ENCODE measurements around the gene SYPL1. TPM values are rescaled to one million over a fixed set of nuclear protein-coding genes. Genes with fewer than 3 reads are reported as not detected.
A peak's percentile ranks its signal among the peaks of the same experiment; 100 is the strongest.

Gene SYPL1
- total RNA-seq, 1 experiment from 2014 or later, result 98.3 TPM

GRCh38 chr7:106110885-106111654, 1.0 kb downstream of the SYPL1 start:
- ChIA-PET CTCF (no interaction called here), POLR2A (interaction anchor here (0.6 kb wide), 1 partner anchor 566 kb away, joined by 3 read pairs; no protein-coding TSS in a partner anchor)
- intact Hi-C loops (cut with micrococcal nuclease; ENCODE audit: unreplicated experiment) (no loop called here), in situ Hi-C loops (cut with HindIII; ENCODE audit: low pct_unique_long_range_greater_than_20kb, low sequenced_read_pairs) (no loop called here)
- Histone ChIP-seq H3K9me3 (ENCODE audit: control insufficient read depth, insufficient read depth, low read depth, low read length) (no peaks in the 10 kb centered on the region), H3K4me1 (ENCODE audit: control insufficient read depth, insufficient read depth, low read length) (peaks cover 21% of the 10 kb centered on the region), H3K4me3 (ENCODE audit: low read depth in 2 of 2, low read length in 2 of 2) (peak overlapping the region; percentile 84 to 86), H3K36me3 (ENCODE audit: control insufficient read depth, insufficient read depth, low read length) (no peaks in the 10 kb centered on the region), H3K27me3 (ENCODE audit: control insufficient read depth, insufficient read depth, low read length) (no peaks in the 10 kb centered on the region), H3K27ac (ENCODE audit: low read length) (peak overlapping the region; percentile 96)
- no peak for DNase-seq (ENCODE audit: low read depth, low spot score)
- TF ChIP-seq, protein P1, sequence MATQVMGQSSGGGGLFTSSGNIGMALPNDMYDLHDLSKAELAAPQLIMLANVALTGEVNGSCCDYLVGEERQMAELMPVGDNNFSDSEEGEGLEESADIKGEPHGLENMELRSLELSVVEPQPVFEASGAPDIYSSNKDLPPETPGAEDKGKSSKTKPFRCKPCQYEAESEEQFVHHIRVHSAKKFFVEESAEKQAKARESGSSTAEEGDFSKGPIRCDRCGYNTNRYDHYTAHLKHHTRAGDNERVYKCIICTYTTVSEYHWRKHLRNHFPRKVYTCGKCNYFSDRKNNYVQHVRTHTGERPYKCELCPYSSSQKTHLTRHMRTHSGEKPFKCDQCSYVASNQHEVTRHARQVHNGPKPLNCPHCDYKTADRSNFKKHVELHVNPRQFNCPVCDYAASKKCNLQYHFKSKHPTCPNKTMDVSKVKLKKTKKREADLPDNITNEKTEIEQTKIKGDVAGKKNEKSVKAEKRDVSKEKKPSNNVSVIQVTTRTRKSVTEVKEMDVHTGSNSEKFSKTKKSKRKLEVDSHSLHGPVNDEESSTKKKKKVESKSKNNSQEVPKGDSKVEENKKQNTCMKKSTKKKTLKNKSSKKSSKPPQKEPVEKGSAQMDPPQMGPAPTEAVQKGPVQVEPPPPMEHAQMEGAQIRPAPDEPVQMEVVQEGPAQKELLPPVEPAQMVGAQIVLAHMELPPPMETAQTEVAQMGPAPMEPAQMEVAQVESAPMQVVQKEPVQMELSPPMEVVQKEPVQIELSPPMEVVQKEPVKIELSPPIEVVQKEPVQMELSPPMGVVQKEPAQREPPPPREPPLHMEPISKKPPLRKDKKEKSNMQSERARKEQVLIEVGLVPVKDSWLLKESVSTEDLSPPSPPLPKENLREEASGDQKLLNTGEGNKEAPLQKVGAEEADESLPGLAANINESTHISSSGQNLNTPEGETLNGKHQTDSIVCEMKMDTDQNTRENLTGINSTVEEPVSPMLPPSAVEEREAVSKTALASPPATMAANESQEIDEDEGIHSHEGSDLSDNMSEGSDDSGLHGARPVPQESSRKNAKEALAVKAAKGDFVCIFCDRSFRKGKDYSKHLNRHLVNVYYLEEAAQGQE (IDR thresholded peaks at IDR 0.05; ENCODE audit: insufficient read depth in 1 of 2, low read depth in 2 of 2, low read length in 1 of 2), result no peak
- no peak for TF ChIP-seq SIN3A (IDR thresholded peaks at IDR 0.05; ENCODE audit: borderline replicate concordance, insufficient read depth, low read depth, low read length)
- no peak for TF ChIP-seq TCF7L2 (IDR thresholded peaks at IDR 0.05; ENCODE audit: low read depth, low read length)
- TF ChIP-seq POLR2AphosphoS5 (IDR thresholded peaks at IDR 0.05; ENCODE audit: low read depth, low read length), result no peak
- TF ChIP-seq, protein P2, sequence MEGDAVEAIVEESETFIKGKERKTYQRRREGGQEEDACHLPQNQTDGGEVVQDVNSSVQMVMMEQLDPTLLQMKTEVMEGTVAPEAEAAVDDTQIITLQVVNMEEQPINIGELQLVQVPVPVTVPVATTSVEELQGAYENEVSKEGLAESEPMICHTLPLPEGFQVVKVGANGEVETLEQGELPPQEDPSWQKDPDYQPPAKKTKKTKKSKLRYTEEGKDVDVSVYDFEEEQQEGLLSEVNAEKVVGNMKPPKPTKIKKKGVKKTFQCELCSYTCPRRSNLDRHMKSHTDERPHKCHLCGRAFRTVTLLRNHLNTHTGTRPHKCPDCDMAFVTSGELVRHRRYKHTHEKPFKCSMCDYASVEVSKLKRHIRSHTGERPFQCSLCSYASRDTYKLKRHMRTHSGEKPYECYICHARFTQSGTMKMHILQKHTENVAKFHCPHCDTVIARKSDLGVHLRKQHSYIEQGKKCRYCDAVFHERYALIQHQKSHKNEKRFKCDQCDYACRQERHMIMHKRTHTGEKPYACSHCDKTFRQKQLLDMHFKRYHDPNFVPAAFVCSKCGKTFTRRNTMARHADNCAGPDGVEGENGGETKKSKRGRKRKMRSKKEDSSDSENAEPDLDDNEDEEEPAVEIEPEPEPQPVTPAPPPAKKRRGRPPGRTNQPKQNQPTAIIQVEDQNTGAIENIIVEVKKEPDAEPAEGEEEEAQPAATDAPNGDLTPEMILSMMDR (IDR thresholded peaks at IDR 0.05), result no peak
- BruUV-seq (replicated peaks), result TSS peak; percentile 82
- no peak for ATAC-seq

DNA sequence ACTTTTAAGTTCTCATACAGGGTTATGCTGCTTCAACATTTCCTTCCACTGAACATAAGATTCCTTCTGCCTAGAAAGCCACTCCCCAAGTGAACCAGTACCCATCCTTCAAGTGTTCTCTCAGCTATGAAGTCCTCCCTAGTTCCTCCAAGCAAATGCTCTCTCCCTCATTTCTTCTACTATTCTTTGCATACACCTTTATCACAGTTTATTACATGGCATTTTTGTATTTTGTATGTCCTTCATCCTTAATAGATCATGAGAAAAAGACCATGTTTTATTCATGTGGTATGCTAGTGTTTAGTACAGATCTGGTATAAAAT, 1.9 kb downstream of the SYPL1 start:
- Histone ChIP-seq H3K9me3 (ENCODE audit: control insufficient read depth, insufficient read depth, low read depth, low read length) (no peaks in the 10 kb centered on the region), H3K27me3 (ENCODE audit: control insufficient read depth, insufficient read depth, low read length) (no peaks in the 10 kb centered on the region), H3K4me3 (ENCODE audit: low read depth in 2 of 2, low read length in 2 of 2) (peak overlapping the region; percentile 40 to 84), H3K36me3 (ENCODE audit: control insufficient read depth, insufficient read depth, low read length) (no peaks in the 10 kb centered on the region), H3K4me1 (ENCODE audit: control insufficient read depth, insufficient read depth, low read length) (peaks cover 21% of the 10 kb centered on the region), H3K27ac (ENCODE audit: low read length) (peak overlapping the region; percentile 96; the same call in 1 of the 2 replicates)
- in situ Hi-C loops (cut with HindIII; ENCODE audit: low pct_unique_long_range_greater_than_20kb, low sequenced_read_pairs) (no loop called here), intact Hi-C loops (cut with micrococcal nuclease; ENCODE audit: unreplicated experiment) (no loop called here)
- no TSS peak for BruUV-seq (replicated peaks)
- TF ChIP-seq, protein P2 (IDR thresholded peaks at IDR 0.05), result no peak
- TF ChIP-seq, protein P1 (IDR thresholded peaks at IDR 0.05; ENCODE audit: insufficient read depth in 1 of 2, low read depth in 2 of 2, low read length in 1 of 2), result no peak
- no peak for TF ChIP-seq SIN3A (IDR thresholded peaks at IDR 0.05; ENCODE audit: borderline replicate concordance, insufficient read depth, low read depth, low read length)
- no peak for TF ChIP-seq POLR2AphosphoS5 (IDR thresholded peaks at IDR 0.05; ENCODE audit: low read depth, low read length)
- TF ChIP-seq TCF7L2 (IDR thresholded peaks at IDR 0.05; ENCODE audit: low read depth, low read length), result no peak
- ChIA-PET POLR2A (no interaction called here), CTCF (no interaction called here)
- no peak for ATAC-seq
- DNase-seq (ENCODE audit: low read depth, low spot score), result no peak

All from Panc1 (cell line).